Retinal pigment epithelial cell (primary cell): Measurements from ENCODE around the gene CSF3R.

Experiments used
- DNase-seq: peaks from one replicate; pipeline ENCODE4 v3.0.0-alpha.2; 2010; ENCODE audit warnings: low read depth
- H3K4me3 ChIP-seq: 2 replicates; pipeline ENCODE4 v1.5.1; 2011; ENCODE audit warnings: mild to moderate bottlenecking, low read length, control low read depth, moderate library complexity
- CTCF ChIP-seq: conservative IDR thresholded peaks from 2 replicates; pipeline ENCODE4 v1.5.1; 2011; ENCODE audit warnings: low read depth, low read length, control low read depth, inconsistent platforms

The CSF3R gene

GRCh38 chr1:36486439-36487335, 4.0 kb upstream of the CSF3R start:
- no peak for TF ChIP-seq CTCF
- no peak overlapping the region for H3K4me3 ChIP-seq
- no peak for DNase-seq

- no peak for DNase-seq
- H3K4me3 ChIP-seq: no peak overlapping the region
- TF ChIP-seq CTCF: no peak
Measured at GRCh38 chr1:36486093-36486438, 3.4 kb upstream of the CSF3R start.

GRCh38 chr1:36484099-36484498, 1.4 kb upstream of the CSF3R start:
- H3K4me3 ChIP-seq: no peak overlapping the region
- no peak for DNase-seq
- TF ChIP-seq CTCF: no peak

- DNase-seq: no peak
- no peak for TF ChIP-seq CTCF
- no peak overlapping the region for H3K4me3 ChIP-seq
Measured at GRCh38 chr1:36481771-36482723, 666 bp downstream of the CSF3R start.

GRCh38 chr1:36481091-36481490, 1.6 kb downstream of the CSF3R start:
- no peak for DNase-seq
- TF ChIP-seq CTCF: no peak
- no peak overlapping the region for H3K4me3 ChIP-seq

GRCh38 chr1:36480161-36480560, 2.6 kb downstream of the CSF3R start:
- no peak overlapping the region for H3K4me3 ChIP-seq
- TF ChIP-seq CTCF: no peak

More at GRCh38 chr1:36480161-36480560, 2.6 kb downstream of the CSF3R start:
- DNase-seq: no peak
